Inflammatory macrophage treated with lipopolysaccharide for 1 hour (primary cell): ENCODE results near the gene HARS2.
"Not testable (repeated sequence)": the region's sequence is repeated elsewhere in the genome, so short reads cannot be mapped to it uniquely, and the experiment has no call there.

Experiments used
- DNase-seq, 2 donors: peaks; one replicate each; pipeline ENCODE4 v3.0.0-alpha.2; 2020 to 2022

HARS2 gene

GRCh38 chr5:140690941-140691924 is at the start of gene HARS2, which contains the start of gene HARS1:
Gene HARS2 (plus strand): TSS chr5:140691455. CDS start chr5:140691649, 194 bp downstream.
Gene HARS1 (minus strand): TSS chr5:140691370. CDS start chr5:140691304, 66 bp downstream.
- DNase-seq: peak; percentile 88 to 96

GRCh38 chr5:140641716-140642115 is 49.5 kb upstream of the HARS2 start:
- DNase-seq: no peak

DNA sequence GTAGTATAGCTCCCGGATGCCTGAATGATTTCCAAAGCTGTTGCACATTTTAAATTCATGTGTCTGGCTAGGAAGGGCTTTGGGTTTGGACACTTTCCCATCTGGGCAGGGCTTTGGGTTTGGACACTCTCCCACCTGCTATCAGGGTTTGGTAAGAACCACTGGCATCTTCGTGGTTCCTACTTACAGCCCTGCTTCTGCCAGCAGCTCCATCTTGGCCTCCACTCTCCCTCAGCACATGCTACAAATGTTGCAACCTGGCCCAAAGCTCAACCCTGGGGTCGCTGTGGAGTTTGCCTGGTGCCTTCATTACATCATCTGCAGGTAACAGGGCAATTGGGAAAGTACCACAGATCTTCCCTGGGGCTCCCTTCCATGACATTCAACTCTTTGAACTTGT is 48.5 kb upstream of the HARS2 start:
- DNase-seq: no peak

DNA sequence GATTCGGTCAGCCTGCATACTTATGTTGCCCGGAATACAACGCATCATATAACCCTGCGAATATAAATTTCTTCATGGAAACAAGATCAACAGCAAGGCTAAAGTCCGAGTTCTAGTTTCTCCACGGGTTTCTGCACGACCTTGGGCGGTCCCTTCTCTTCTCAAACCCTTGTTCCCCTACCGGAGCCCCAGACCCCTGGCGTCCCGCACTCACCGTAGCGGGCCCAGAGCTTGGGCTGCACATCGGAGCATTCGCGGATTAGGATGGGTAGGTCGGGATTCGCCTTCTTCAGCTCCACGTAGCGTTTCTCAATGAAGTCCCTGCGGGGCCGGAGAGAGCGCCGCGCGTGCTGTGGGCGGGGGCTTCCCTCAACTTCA is 44.2 kb upstream of the HARS2 start:
- no peak for DNase-seq

GRCh38 chr5:140658870-140659269 is 32.4 kb upstream of the HARS2 start:
- DNase-seq: no peak

GRCh38 chr5:140660371-140660770 is 30.9 kb upstream of the HARS2 start:
- DNase-seq: not testable (repeated sequence)

- DNase-seq: no peak
These were observed 27.3 kb upstream of the HARS2 start for GRCh38 chr5:140664030-140664358.

GRCh38 chr5:140664359-140665119 is 26.7 kb upstream of the HARS2 start, which contains the start of gene WDR55:
Gene WDR55 (plus strand): TSS chr5:140664904. CDS start chr5:140664913, 9 bp downstream.
- DNase-seq: peak; percentile 95 to 96

- DNase-seq: not testable (repeated sequence)
These were observed 20.2 kb upstream of the HARS2 start for GRCh38 chr5:140671035-140671434.

GRCh38 chr5:140671472-140672125 is 19.7 kb upstream of the HARS2 start:
- DNase-seq: no peak

- DNase-seq: peak; percentile 22 to 29
These were observed 18.6 kb upstream of the HARS2 start for GRCh38 chr5:140672455-140673186.

DNA sequence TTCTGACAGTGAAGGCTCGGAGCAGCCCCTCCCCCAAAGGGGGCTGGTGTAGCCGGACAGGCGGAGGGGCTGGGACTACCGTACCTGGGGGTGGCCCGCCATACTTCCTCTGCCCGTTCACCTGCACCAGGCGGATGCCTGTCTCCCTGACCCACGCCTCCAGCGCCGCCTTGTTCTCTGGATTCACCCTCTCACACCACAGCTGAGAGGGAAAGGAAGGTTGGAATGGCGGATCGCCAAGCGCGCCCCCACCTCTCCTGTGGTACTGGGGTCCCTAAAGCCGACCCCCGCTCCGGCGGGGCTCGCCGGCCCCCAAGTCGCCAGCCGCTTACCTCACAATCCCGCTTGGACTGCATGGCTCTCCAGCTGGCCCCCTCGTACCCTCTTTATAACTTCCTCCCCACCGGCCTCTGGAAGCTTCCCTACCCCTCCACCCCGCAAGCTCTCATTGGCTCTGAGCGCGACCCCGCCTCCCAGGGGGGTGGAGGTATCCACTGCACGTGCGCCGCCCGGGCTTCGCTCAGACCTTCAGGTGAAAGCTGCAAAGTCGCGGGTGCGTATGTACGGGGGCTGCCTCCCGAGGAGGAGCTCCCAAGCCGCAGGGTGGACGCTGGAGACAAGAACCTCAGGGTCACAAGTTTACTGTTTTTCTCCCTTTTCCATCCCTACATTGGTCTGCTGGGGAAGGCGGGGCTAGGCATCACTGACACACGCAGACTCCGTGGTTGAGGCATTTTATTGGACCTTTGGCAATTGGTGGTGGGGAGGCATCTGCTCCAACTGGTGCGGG is 17.9 kb upstream of the HARS2 start, which contains the start of gene DND1:
TSS of gene DND1 (minus strand) at position 390 of the 790 bp plus-strand sequence. CDS start at position 356, 34 bp downstream.
- no peak for DNase-seq

DNA sequence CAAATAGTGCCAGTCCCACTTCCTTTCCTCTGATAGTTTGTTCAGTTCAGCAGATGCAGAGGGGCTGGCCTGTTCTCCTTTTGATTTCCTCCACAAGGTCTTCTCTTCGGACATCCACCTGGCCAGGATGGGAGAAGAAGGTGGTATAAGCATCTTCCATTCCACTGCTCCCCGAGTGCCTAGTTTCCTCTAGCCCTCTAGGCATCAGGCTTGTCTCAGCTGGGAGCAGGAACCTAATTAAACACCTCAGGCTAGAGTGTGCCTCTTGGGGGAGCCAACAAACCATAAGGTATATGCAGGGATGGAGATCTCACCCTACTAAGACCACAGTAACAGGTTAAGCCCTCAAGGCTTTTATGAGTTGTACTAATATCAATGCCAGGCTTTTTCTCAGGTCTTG is 17.0 kb upstream of the HARS2 start:
- no peak for DNase-seq

GRCh38 chr5:140674629-140675028 is 16.6 kb upstream of the HARS2 start:
- no peak for DNase-seq

- no peak for DNase-seq
These were observed 13.3 kb upstream of the HARS2 start for GRCh38 chr5:140677947-140678346.

DNA sequence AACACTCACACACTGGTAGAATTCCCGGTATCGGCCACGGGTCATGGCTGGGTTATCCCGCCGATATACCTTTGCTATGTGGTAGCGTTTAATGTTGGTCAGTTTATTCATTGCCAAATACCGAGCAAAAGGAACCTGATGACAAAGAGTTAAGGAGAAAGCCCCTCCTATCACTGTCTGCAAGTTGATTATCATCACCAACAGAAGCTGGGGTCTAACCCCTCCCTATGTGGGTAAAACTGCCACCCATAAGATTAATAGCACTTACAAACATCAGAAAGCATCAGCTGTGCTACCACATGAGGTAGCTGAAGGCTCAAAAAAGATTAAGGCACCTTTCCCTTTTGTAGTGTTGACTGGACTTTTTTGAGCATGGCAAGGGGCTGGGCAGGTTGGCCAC is 12.3 kb upstream of the HARS2 start:
- no peak for DNase-seq

DNA sequence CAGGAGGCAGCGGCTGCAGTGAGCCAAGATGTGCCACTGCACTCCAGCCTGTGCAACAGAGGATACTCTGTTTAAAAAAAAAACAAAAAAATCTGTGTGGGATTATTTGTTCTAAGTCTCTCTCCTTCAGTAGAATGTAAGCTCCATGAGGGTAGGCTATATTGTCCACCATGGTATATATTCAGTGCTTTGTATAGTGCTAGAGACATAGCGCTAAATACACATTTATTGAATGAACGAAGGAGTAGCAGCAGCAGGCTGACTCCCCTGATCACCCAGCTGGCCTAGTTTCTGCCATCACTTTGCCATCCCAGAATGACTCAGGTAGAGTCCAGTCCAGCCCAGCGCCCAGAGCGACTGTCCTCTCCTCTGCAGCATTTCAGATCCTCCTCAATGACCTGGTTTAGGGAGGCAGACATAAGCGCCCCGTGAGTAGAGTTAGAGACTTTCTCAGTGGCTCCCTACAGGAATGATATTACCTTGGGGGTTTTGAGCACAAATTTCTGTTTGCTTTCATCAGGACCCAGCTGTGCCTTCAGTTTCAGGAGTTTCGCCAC is 801 bp upstream of the HARS2 start:
- DNase-seq: no peak

DNA sequence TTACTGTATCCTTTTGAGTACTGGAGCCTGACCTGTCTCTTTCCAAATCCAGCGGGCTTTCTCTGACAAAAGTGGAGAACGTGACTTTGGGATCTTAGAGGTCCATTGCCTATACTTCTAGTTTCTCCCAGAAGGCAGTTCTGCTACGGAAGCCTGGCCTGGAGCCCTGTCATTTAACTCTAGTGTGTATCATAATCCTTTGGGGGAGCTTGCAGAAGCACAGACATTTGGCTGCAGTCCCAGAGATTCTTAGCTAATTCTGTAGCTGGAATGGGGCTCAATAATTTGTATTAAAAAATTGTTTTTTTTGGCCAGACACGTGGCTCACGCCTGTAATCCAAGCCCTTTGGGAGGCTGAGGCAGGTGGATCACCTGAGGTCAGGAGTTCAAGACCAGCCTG is 3.0 kb downstream of the HARS2 start:
- DNase-seq: no peak

- no peak for DNase-seq
These were observed 5.7 kb downstream of the HARS2 start for GRCh38 chr5:140696891-140697492.
